CMK (cell line): Measurements from ENCODE around the gene SRGAP2C.
"Not testable (repeated sequence)": the region's sequence is repeated elsewhere in the genome, so short reads cannot be mapped to it uniquely, and the experiment has no call there.

Source experiments
- DNase-seq: peaks from one replicate; pipeline ENCODE4 v3.0.0-alpha.2; 2010; ENCODE audit warnings: low read depth

SRGAP2C gene

GRCh38 chr1:121227544-121228330 is 43.0 kb downstream of the SRGAP2C start:
- not testable (repeated sequence) for DNase-seq

- not testable (repeated sequence) for DNase-seq
Measured at GRCh38 chr1:121230636-121231035, 45.9 kb downstream of the SRGAP2C start.

GRCh38 chr1:121232445-121233125 is 47.8 kb downstream of the SRGAP2C start:
- DNase-seq = not testable (repeated sequence)

GRCh38 chr1:121234090-121234759 is 49.5 kb downstream of the SRGAP2C start:
- not testable (repeated sequence) for DNase-seq

- not testable (repeated sequence) for DNase-seq
Measured at GRCh38 chr1:121238384-121238783, 53.6 kb downstream of the SRGAP2C start.

GRCh38 chr1:121243913-121244312 is 59.1 kb downstream of the SRGAP2C start:
- not testable (repeated sequence) for DNase-seq

GRCh38 chr1:121246399-121246798 is 61.6 kb downstream of the SRGAP2C start:
- not testable (repeated sequence) for DNase-seq

- DNase-seq = not testable (repeated sequence)
Measured at GRCh38 chr1:121252656-121253055, 67.9 kb downstream of the SRGAP2C start.

- not testable (repeated sequence) for DNase-seq
Measured at GRCh38 chr1:121254618-121255017, 69.8 kb downstream of the SRGAP2C start.

GRCh38 chr1:121257632-121258031 is 72.9 kb downstream of the SRGAP2C start:
- not testable (repeated sequence) for DNase-seq

- not testable (repeated sequence) for DNase-seq
Measured at GRCh38 chr1:121258134-121258533, 73.4 kb downstream of the SRGAP2C start.

- not testable (repeated sequence) for DNase-seq
Measured at GRCh38 chr1:121260205-121260604, 75.4 kb downstream of the SRGAP2C start.

- DNase-seq = not testable (repeated sequence)
Measured at GRCh38 chr1:121262163-121262562, 77.4 kb downstream of the SRGAP2C start.

- DNase-seq = not testable (repeated sequence)
Measured at GRCh38 chr1:121263789-121264244, 79.0 kb downstream of the SRGAP2C start.

- DNase-seq = not testable (repeated sequence)
Measured at GRCh38 chr1:121267072-121267471, 82.3 kb downstream of the SRGAP2C start.

- not testable (repeated sequence) for DNase-seq
Measured at GRCh38 chr1:121269309-121269708, 84.5 kb downstream of the SRGAP2C start.

GRCh38 chr1:121269973-121270372 is 85.2 kb downstream of the SRGAP2C start:
- DNase-seq = not testable (repeated sequence)

- DNase-seq = not testable (repeated sequence)
Measured at GRCh38 chr1:121271143-121271715, 86.5 kb downstream of the SRGAP2C start.

GRCh38 chr1:121275435-121275834 is 90.7 kb downstream of the SRGAP2C start:
- not testable (repeated sequence) for DNase-seq

- DNase-seq = not testable (repeated sequence)
Measured at GRCh38 chr1:121278202-121278601, 93.4 kb downstream of the SRGAP2C start.

- not testable (repeated sequence) for DNase-seq
Measured at GRCh38 chr1:121278777-121279547, 94.2 kb downstream of the SRGAP2C start.
